HepG2 (cell line): ENCODE data around the gene PXDC1. TPM values are rescaled to one million over a fixed set of nuclear protein-coding genes. Genes with fewer than 3 reads are reported as not detected.

Experiments
- ATAC-seq: fragments of 200-7000 bp; cut with Tn5 transposase; 3 replicates; pipeline ENCODE4 v1.9.1; 2020; ENCODE audit warnings: mild to moderate bottlenecking, moderate library complexity
- BruUV-seq: library from RNA; stranded (reverse); fragments of 400-500 nt; replicated peaks from 2 replicates; lab custom pipeline; 2021; lab: Mats Ljungman, UMichigan
- CTCF ChIA-PET: fragments of 300-600 bp; formaldehyde crosslinking; extraction: SDS; loops from one replicate; lab custom pipeline; 2021; ENCODE audit warnings: low total read pairs, inconsistent platforms, low intra/inter-chr PET ratio; lab: Yijun Ruan, JAX
- POLR2A ChIA-PET: fragments of 350-600 bp; sonication (Branson Sonifier 250); formaldehyde crosslinking; loops from one replicate; lab custom pipeline; 2020; ENCODE audit warnings: antibody characterized with exemption, inconsistent platforms; lab: Yijun Ruan, JAX
- DNase-seq: peaks from one replicate; pipeline ENCODE4 v3.0.0-alpha.2; 2015; ENCODE audit warnings: low spot score
- FAIRE-seq: peaks from 3 replicates; lab custom pipeline; 2011; peaks lifted over from hg19 to GRCh38; lab: Jason Lieb, UNC
- H2AFZ ChIP-seq: one replicate; pipeline ENCODE4 v1.6.1; 2011; ENCODE audit warnings: low read length, inconsistent platforms
- H3K27ac ChIP-seq: fragments of 300-600 bp; 3 replicates; pipeline ENCODE4 v1.8.0; 2011; ENCODE audit warnings: mixed run types, mild to moderate bottlenecking, mixed read lengths, low read length, inconsistent platforms; ENCODE audit not compliant: insufficient read depth; ENCODE audit errors: extremely low read length
- H3K27me3 ChIP-seq, 2 experiments: fragments of 200-600 bp in 1 of 2; 2 replicates in 1 of 2; 3 replicates in 1 of 2; pipeline versions ENCODE4 v1.6.0 to v1.8.0; 2011; ENCODE audit warnings: low read length in 2 of 2, mild to moderate bottlenecking in 2 of 2, moderate library complexity in 2 of 2, inconsistent platforms in 1 of 2; ENCODE audit not compliant: insufficient read depth in 2 of 2, control insufficient read depth in 1 of 2
- H3K36me3 ChIP-seq, 2 experiments: fragments of 200-600 bp in 1 of 2; replicated peaks in 1 of 2; 2 replicates in 1 of 2; 3 replicates in 1 of 2; pipeline versions ENCODE4 v1.5.1 to v1.8.0; 2011; ENCODE audit warnings: low read length in 2 of 2, inconsistent platforms in 1 of 2; ENCODE audit not compliant: insufficient read depth in 2 of 2, control insufficient read depth in 1 of 2
- H3K4me1 ChIP-seq: 2 replicates; pipeline ENCODE4 v1.5.1; 2012; ENCODE audit warnings: low read length, inconsistent platforms; ENCODE audit not compliant: insufficient read depth
- H3K4me2 ChIP-seq: 2 replicates; pipeline ENCODE4 v1.6.0; 2011; ENCODE audit warnings: low read depth, low read length, inconsistent platforms
- H3K4me3 ChIP-seq, 3 experiments: fragments of 200-600 bp in 1 of 3; sonication (generic), shearing (Covaris generic) in 1 of 3; replicated peaks in 1 of 3; 2 replicates each; pipeline ENCODE4 v1.5.1; 2011 to 2016; ENCODE audit warnings: low read length in 3 of 3, inconsistent platforms in 2 of 3, low read depth in 2 of 3, mild to moderate bottlenecking in 2 of 3, control low read depth in 1 of 3, mixed read lengths in 1 of 3; ENCODE audit not compliant: insufficient read depth in 1 of 3
- H3K79me2 ChIP-seq: one replicate; pipeline ENCODE4 v1.6.1; 2011; ENCODE audit warnings: low read length, inconsistent platforms; ENCODE audit not compliant: insufficient read depth
- H3K9ac ChIP-seq: 2 replicates; pipeline ENCODE4 v1.6.0; 2011; ENCODE audit warnings: mild to moderate bottlenecking, low read depth, low read length, inconsistent platforms; ENCODE audit not compliant: insufficient read depth
- H3K9me3 ChIP-seq: 2 replicates; pipeline ENCODE4 v1.5.1; 2012; ENCODE audit warnings: mild to moderate bottlenecking, low read length
- H4K20me1 ChIP-seq: 2 replicates; pipeline ENCODE4 v1.6.0; 2011; ENCODE audit warnings: inconsistent platforms, mild to moderate bottlenecking, low read length, moderate library complexity; ENCODE audit not compliant: insufficient read depth
- CCAR2 ChIP-seq: fragments of 200-400 bp; formaldehyde crosslinking; optimal IDR thresholded peaks from 2 replicates; pipeline ENCODE3; 2018; ENCODE audit warnings: low read depth, mild to moderate bottlenecking, low read length, moderate library complexity
- HOXD1 ChIP-seq: sonication (generic); formaldehyde crosslinking; IDR thresholded peaks from 2 replicates; pipeline ENCODE4 v1.5.0; 2020; ENCODE audit warnings: missing genetic modification reagents
- RCOR2 ChIP-seq: IDR thresholded peaks from 2 replicates; pipeline ENCODE4 v1.6.1; 2016; ENCODE audit warnings: missing biosample characterization, missing genetic modification reagents
- ZNF263 ChIP-seq: sonication (generic); formaldehyde crosslinking; IDR thresholded peaks from 2 replicates; pipeline ENCODE4 v1.4.0; 2020; ENCODE audit warnings: missing genetic modification reagents
- ZNF451 ChIP-seq: sonication (generic); formaldehyde crosslinking; IDR thresholded peaks from 2 replicates; pipeline ENCODE4 v1.5.0; 2020; ENCODE audit warnings: mild to moderate bottlenecking, missing genetic modification reagents
- ZNF577 ChIP-seq: sonication (generic); formaldehyde crosslinking; IDR thresholded peaks from 2 replicates; pipeline ENCODE4 v1.4.0; 2020; ENCODE audit warnings: mild to moderate bottlenecking, low read depth, missing genetic modification reagents, borderline replicate concordance
- ZSCAN21 ChIP-seq: sonication (generic); formaldehyde crosslinking; IDR thresholded peaks from 2 replicates; pipeline ENCODE4 v1.8.0; 2022; ENCODE audit warnings: mild to moderate bottlenecking, missing genetic modification reagents, moderate library complexity, borderline replicate concordance
- WGBS: methylation state at CpG from one replicate; pipeline ENCODE4 v1.1.6; 2017; ENCODE audit warnings: low lambda C conversion rate; 5-methylcytosine and 5-hydroxymethylcytosine counted together
- in situ Hi-C: cut with HindIII; loops from 2 replicates; pipeline ENCODE4 v1.10.0; 2017; ENCODE audit warnings: low pct_unique_long_range_greater_than_20kb; ENCODE audit not compliant: extremely low pct_ligation_motif_present
- intact Hi-C: fragments of 100-400 bp; cut with micrococcal nuclease; formaldehyde crosslinking; loops from one replicate; pipeline ENCODE4 v1.10.0; 2022; ENCODE audit not compliant: unreplicated experiment
- polyA plus RNA-seq, 8 experiments: library from polyadenylated mRNA; depleted of rRNA in 3 of 8; stranded (reverse) in 7 of 8; unstranded in 1 of 8; fragments of >200 nt; fragmentation: Illumina TruSeq in 4 of 8; extraction: Trizol in 4 of 8; gene quantifications; 2 replicates each; pipeline versions ENCODE4 v1.2.1 to v1.2.3, GENCODE V29; 2011 to 2016; ENCODE audit warnings: low read depth in 4 of 8, missing spikeins in 1 of 8, mixed read lengths in 1 of 8; ENCODE audit not compliant: insufficient read depth in 1 of 8
- total RNA-seq, 5 experiments: library from RNA; depleted of rRNA; stranded (reverse); fragments of >200 nt; fragmentation: Illumina TruSeq; extraction: Trizol; gene quantifications; 2 replicates each; pipeline ENCODE4 v1.2.3, GENCODE V29; 2016; ENCODE audit warnings: low read depth in 1 of 5
- TF ChIP-seq, protein P1 (sequence below), 2 experiments: sonication (generic) in 1 of 2; formaldehyde crosslinking in 1 of 2; IDR thresholded peaks; 2 replicates each; pipeline versions ENCODE4 v1.4.0 to v1.6.1; 2016 to 2020; ENCODE audit warnings: borderline replicate concordance in 1 of 2, low read depth in 1 of 2, mild to moderate bottlenecking in 1 of 2, missing genetic modification reagents in 1 of 2
- TF ChIP-seq, protein P2 (sequence below): sonication (generic); formaldehyde crosslinking; IDR thresholded peaks from 2 replicates; pipeline ENCODE4 v1.4.0; 2020; ENCODE audit warnings: missing genetic modification reagents, borderline replicate concordance
- TF ChIP-seq, protein P3 (sequence below): sonication (generic); formaldehyde crosslinking; IDR thresholded peaks from 2 replicates; pipeline ENCODE4 v1.9.0; 2021; ENCODE audit warnings: missing genetic modification reagents, borderline replicate concordance
- TF ChIP-seq, protein P4 (sequence below): sonication (generic); formaldehyde crosslinking; IDR thresholded peaks from 2 replicates; pipeline ENCODE4 v1.5.0; 2020; ENCODE audit warnings: mild to moderate bottlenecking, missing genetic modification reagents
- TF ChIP-seq, protein P5 (sequence below): sonication (generic); formaldehyde crosslinking; IDR thresholded peaks from 2 replicates; pipeline ENCODE4 v1.9.0; 2021; ENCODE audit warnings: missing genetic modification reagents, mild to moderate bottlenecking, borderline replicate concordance

Gene PXDC1
- total and polyA plus RNA-seq, 2 of the 13 experiments (the other 11 are each of a cell fraction or from before 2014, with no cell fraction given): 32.4 to 34.7 TPM

DNA sequence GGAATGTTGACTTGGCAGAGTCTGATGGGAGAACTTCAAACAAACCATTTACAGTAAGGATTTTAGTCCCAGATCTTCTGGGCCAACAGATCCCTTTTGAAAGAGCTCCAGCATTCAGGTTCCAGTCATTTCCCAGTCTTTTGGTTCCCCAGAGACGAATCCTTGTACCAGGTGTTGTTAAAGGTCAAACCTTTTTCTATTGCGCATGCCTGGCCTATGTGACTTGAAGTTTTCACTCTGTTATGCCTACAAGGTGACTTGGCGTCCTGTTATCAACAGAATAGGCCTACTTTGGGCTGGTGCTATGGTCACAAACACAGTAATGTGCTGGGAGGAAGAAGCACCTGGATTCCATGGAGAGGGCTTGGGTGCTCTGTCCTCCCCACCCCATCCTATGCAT is 52.3 kb downstream of the PXDC1 start:
- CTCF ChIA-PET: no interaction called here
- no peak for FAIRE-seq
- POLR2A ChIA-PET: no interaction called here
- TF ChIP-seq, protein P1, sequence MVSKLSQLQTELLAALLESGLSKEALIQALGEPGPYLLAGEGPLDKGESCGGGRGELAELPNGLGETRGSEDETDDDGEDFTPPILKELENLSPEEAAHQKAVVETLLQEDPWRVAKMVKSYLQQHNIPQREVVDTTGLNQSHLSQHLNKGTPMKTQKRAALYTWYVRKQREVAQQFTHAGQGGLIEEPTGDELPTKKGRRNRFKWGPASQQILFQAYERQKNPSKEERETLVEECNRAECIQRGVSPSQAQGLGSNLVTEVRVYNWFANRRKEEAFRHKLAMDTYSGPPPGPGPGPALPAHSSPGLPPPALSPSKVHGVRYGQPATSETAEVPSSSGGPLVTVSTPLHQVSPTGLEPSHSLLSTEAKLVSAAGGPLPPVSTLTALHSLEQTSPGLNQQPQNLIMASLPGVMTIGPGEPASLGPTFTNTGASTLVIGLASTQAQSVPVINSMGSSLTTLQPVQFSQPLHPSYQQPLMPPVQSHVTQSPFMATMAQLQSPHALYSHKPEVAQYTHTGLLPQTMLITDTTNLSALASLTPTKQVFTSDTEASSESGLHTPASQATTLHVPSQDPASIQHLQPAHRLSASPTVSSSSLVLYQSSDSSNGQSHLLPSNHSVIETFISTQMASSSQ (IDR thresholded peaks at IDR 0.05; ENCODE audit: low read depth): no peak
- TF ChIP-seq, protein P1 (CRISPR knock-in tag; IDR thresholded peaks at IDR 0.05; ENCODE audit: borderline replicate concordance): no peak
- TF ChIP-seq, protein P2, sequence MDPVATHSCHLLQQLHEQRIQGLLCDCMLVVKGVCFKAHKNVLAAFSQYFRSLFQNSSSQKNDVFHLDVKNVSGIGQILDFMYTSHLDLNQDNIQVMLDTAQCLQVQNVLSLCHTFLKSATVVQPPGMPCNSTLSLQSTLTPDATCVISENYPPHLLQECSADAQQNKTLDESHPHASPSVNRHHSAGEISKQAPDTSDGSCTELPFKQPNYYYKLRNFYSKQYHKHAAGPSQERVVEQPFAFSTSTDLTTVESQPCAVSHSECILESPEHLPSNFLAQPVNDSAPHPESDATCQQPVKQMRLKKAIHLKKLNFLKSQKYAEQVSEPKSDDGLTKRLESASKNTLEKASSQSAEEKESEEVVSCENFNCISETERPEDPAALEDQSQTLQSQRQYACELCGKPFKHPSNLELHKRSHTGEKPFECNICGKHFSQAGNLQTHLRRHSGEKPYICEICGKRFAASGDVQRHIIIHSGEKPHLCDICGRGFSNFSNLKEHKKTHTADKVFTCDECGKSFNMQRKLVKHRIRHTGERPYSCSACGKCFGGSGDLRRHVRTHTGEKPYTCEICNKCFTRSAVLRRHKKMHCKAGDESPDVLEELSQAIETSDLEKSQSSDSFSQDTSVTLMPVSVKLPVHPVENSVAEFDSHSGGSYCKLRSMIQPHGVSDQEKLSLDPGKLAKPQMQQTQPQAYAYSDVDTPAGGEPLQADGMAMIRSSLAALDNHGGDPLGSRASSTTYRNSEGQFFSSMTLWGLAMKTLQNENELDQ (CRISPR knock-in tag): no peak
- TF ChIP-seq, protein P3, sequence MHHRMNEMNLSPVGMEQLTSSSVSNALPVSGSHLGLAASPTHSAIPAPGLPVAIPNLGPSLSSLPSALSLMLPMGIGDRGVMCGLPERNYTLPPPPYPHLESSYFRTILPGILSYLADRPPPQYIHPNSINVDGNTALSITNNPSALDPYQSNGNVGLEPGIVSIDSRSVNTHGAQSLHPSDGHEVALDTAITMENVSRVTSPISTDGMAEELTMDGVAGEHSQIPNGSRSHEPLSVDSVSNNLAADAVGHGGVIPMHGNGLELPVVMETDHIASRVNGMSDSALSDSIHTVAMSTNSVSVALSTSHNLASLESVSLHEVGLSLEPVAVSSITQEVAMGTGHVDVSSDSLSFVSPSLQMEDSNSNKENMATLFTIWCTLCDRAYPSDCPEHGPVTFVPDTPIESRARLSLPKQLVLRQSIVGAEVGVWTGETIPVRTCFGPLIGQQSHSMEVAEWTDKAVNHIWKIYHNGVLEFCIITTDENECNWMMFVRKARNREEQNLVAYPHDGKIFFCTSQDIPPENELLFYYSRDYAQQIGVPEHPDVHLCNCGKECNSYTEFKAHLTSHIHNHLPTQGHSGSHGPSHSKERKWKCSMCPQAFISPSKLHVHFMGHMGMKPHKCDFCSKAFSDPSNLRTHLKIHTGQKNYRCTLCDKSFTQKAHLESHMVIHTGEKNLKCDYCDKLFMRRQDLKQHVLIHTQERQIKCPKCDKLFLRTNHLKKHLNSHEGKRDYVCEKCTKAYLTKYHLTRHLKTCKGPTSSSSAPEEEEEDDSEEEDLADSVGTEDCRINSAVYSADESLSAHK (CRISPR knock-in tag): no peak
- TF ChIP-seq RCOR2 (no peak), ZNF263 (CRISPR knock-in tag) (no peak), HOXD1 (CRISPR knock-in tag) (no peak), CCAR2 (no peak), ZNF451 (CRISPR knock-in tag) (no peak), ZNF577 (no peak), ZSCAN21 (CRISPR knock-in tag) (no peak)
- TF ChIP-seq, protein P4, sequence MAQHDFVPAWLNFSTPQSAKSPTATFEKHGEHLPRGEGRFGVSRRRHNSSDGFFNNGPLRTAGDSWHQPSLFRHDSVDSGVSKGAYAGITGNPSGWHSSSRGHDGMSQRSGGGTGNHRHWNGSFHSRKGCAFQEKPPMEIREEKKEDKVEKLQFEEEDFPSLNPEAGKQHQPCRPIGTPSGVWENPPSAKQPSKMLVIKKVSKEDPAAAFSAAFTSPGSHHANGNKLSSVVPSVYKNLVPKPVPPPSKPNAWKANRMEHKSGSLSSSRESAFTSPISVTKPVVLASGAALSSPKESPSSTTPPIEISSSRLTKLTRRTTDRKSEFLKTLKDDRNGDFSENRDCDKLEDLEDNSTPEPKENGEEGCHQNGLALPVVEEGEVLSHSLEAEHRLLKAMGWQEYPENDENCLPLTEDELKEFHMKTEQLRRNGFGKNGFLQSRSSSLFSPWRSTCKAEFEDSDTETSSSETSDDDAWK (CRISPR knock-in tag): no peak
- TF ChIP-seq, protein P5, sequence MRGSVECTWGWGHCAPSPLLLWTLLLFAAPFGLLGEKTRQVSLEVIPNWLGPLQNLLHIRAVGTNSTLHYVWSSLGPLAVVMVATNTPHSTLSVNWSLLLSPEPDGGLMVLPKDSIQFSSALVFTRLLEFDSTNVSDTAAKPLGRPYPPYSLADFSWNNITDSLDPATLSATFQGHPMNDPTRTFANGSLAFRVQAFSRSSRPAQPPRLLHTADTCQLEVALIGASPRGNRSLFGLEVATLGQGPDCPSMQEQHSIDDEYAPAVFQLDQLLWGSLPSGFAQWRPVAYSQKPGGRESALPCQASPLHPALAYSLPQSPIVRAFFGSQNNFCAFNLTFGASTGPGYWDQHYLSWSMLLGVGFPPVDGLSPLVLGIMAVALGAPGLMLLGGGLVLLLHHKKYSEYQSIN (CRISPR knock-in tag): no peak

More for the DNA sequence above, 52.3 kb downstream of the PXDC1 start:
- ATAC-seq: no peak
- Histone ChIP-seq H4K20me1 (no peaks in the 10 kb centered on the region), H3K27me3 (no peaks in the 10 kb centered on the region), H3K79me2 (no peaks in the 10 kb centered on the region), H3K4me2 (no peak overlapping the region), H3K9ac (no peak overlapping the region), H3K9me3 (no peaks in the 10 kb centered on the region), H3K27ac (no peak overlapping the region), H2AFZ (no peak overlapping the region), H3K4me1 (peaks cover 11% of the 10 kb centered on the region), H3K4me3 (no peak overlapping the region), H3K36me3 (no peaks in the 10 kb centered on the region)
- intact Hi-C loops (no loop called here), in situ Hi-C loops (no loop called here)
- DNase-seq: no peak
- 21% methylated on average over 3 of the region's 3 CpGs for WGBS
- no TSS peak for BruUV-seq
